Hematopoietic multipotent progenitor cell treated with erythropoietin and hydrocortisone succinate and interleukin-3 and kit ligand, for 8 days (in vitro differentiated cells): Measurements from ENCODE around the gene REPS1.
"Not testable (repeated sequence)": the region's sequence is repeated elsewhere in the genome, so short reads cannot be mapped to it uniquely, and the experiment has no call there.

Experiments
- DNase-seq: peaks from one replicate; pipeline ENCODE4 v3.0.0-alpha.2; 2015

Gene REPS1, protein sequence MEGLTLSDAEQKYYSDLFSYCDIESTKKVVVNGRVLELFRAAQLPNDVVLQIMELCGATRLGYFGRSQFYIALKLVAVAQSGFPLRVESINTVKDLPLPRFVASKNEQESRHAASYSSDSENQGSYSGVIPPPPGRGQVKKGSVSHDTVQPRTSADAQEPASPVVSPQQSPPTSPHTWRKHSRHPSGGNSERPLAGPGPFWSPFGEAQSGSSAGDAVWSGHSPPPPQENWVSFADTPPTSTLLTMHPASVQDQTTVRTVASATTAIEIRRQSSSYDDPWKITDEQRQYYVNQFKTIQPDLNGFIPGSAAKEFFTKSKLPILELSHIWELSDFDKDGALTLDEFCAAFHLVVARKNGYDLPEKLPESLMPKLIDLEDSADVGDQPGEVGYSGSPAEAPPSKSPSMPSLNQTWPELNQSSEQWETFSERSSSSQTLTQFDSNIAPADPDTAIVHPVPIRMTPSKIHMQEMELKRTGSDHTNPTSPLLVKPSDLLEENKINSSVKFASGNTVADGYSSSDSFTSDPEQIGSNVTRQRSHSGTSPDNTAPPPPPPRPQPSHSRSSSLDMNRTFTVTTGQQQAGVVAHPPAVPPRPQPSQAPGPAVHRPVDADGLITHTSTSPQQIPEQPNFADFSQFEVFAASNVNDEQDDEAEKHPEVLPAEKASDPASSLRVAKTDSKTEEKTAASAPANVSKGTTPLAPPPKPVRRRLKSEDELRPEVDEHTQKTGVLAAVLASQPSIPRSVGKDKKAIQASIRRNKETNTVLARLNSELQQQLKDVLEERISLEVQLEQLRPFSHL

DNA sequence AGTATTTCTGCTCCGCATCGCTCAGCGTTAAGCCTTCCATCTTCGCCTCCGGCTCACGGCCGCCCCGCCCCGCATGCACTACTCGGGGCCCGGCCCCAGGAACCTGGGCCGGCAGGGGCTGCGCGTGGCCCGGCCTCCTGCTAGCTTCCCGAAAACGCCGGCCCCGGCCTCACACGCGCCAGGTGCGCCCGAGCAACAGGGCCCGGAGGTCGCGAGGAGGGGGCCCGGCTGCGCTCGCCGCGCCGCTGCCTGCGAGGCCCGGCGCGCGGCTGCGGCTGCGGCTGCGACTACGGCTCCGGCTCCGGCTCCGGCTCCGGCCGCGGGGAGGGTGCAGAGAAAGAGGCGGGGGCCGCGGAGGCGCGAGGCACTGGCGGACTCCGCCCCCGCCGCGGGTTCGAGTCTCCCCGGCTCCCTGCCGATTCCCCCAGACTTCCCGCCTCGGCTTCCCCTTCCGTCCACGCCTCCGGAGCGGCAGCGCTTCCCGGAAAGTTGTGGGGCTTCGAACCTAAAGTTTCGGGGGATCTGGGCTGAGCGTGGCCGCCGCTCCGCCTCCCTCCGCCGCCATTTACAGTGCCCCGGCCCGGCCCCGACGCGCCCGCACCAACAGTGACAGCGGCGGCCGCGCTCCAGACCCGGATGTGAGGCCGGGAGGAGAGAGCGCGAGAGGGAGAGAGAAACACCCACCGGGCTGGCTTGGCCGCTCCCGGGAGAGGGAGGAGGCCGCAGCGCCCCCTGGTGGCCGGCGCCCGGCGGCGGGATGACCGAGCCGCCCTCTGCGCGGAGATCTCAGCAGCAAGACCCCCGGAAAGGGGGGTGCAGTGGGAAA lies at the start of gene REPS1:
TSS of gene REPS1 (minus strand) at position 611 of the 826 bp plus-strand sequence. CDS start at position 40, 571 bp downstream.
- DNase-seq, result peak; percentile 87

DNA sequence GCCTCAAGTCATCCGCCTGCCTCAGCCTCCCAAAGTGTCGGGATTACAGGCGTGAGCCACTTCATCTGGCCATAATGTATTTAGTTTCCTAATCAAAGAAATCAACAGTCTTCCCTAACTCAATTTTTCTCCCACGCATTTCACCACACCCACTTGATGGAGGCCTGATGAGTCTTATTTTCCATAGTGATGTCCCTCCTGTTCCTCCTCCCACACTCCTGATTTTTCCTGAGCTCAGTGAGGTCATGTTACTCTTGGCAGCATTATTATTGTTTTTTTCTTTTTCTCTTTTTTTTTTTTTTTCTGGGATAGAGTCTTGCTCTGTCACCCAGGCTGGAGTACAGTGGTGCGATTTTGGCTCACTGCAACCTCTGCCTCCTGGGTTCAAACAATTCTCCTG lies 49.4 kb upstream of the REPS1 start:
- no peak for DNase-seq

DNA sequence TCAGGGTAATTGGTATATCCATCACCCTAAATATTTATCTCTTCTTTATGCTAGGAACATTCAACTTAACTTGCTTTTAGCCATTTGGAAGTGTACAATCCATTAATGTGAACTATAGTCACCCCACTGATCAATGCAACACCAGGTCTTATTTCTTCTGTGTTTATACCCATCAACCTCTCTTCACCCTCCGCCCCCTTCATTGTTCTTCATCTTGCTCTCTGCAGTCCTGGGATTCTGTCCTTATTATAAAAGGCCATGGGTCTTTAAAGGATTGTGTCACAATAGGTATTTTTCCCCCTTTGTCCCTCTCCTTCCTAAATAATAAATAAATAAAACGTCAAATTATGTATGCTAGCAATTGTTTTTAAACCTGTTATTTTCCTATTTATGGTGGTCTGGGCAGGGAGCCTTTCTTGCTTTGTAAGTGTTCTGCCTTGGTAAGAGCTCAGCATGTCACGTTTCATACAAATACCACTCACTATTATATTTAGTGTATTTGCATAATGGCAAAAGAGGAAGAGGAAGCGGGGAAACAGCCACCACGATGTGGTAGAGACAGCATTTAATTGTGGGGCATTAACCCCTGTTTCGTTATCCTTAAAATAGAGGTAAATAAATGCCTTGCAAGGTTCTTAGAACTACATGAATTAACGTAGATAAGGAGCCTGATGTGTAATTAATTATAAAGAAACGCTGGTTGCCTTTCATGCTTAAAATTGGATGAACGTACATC lies 42.3 kb upstream of the REPS1 start:
- peak; percentile 48 for DNase-seq

DNA sequence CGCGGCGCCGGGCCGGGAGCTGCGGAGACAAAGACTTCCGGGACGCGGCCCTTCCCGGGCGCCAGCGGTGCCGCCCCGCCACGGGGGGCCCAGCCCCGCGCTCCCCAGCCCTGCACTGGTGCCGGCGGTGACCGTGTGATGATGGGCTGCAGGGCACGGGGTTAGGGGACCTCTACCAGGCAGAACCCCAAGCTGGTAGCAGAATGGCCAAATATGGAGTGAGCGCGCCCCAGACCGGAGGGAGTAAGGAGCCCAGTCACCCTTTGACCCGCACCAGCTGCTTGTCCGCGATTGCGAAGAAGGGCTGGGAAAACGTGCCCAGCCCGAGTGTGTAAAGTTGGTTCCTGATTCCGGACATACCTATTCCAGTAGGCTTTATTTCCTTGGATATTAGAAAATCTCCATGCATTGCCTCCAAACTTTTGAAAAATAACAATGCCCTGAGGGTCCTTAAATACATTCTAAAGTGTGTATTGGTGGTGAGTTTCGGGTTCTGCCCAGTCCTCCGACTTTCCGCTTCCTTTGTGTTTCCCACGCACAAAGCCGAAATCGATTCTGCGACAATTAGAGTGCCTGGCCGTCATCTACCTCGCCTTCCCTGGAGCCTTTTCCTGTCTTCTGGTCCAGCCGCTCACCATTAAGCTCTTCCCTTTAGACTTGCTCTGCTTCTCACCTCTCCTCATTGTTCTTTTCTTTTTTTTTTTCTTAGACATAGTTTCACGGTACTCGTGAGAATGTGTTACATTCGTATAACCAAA lies 41.6 kb upstream of the REPS1 start:
- peak; percentile 73 for DNase-seq

DNA sequence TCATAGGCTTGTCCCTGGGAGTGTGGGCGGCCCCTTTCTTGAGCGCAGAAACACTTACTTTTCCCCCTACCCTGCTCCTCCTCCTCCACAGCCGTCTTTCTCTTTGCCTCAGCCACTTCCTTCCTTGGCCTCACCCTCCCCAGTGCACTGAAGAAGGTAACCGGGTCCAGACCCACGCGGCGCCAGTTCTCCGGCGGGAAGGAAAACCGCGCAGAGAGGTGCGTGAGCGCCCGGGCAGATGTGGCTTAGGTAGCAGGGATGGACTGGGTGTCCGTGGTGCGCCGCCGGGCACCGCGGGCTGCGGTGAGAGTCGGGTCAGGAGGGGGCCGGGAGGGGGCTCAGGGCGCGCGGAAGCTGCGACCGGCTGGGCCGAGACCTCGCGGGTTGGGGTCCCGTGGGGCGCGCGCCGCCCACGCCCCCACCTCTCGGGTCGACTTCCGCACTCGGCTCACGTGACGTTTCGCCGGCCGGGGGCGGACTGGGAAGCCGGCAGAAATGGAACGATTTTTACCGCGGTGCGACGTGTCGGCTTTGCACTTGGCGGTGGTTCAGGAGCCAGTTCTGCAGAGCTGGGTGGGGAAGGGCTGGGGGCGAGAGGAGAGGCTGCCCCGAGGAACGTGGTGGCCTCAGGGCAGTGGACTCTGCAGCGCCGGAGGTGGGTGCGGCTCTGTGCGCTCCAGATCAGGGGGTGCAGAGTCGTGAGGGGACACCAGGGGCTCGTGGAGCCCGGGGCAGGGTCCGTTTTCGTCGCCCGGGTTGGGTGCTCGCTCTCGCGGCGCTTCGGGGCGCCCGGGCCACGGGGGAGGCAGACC lies 40.8 kb upstream of the REPS1 start, which contains the start of gene ABRACL:
TSS of gene ABRACL (plus strand) at position 88 of the 812 bp plus-strand sequence. CDS start 5,416 bp downstream, outside the sequence.
- peak; percentile 75 for DNase-seq

DNA sequence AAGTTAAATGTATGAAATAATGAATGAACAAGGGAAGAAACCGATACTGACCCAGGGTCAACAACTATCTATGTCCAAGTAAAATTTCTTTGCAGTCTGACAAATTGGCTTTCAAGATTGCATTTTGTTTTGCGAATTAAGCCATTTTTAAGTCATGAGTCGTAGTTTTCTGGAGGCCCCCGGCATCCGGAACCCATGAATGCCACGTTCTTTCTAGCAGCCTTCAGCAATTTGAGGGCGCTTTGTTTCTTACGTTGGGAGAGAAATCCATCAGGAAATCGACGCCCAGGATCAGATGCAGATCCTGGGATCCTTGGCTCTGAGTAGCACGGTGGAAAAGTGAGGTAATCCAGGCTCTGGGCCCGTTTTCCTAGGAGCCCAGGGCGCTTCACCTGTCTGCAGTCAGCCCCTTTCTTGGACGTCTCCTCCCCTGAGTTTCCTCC lies 40.2 kb upstream of the REPS1 start:
- no peak for DNase-seq

DNA sequence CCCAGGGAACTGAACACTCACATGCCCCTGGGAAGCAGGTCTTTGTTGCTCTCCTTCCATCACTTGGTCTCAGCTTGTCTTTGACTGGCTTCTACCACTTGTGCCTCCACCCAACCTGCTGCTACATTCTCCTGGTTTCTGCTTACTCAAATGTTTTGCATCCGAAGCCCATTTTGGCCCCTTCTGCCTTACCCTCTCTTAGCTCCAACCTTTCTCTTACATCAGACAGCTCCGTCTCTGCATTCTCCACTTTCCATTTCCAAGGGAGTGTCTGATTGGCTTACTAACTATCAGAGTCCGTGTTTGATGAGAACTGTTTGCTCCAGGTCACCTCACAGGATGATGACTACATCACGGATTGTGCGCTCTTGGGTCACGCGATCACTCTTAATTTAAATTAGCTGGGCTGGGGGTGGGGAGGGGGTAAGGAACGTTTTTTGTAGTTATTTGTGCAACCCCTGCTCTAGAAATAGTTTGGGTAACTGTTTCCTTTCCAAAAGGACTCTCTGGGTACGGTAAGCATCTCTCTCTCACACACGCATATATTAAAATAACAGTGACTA lies 39.6 kb upstream of the REPS1 start:
- peak; percentile 54 for DNase-seq

DNA sequence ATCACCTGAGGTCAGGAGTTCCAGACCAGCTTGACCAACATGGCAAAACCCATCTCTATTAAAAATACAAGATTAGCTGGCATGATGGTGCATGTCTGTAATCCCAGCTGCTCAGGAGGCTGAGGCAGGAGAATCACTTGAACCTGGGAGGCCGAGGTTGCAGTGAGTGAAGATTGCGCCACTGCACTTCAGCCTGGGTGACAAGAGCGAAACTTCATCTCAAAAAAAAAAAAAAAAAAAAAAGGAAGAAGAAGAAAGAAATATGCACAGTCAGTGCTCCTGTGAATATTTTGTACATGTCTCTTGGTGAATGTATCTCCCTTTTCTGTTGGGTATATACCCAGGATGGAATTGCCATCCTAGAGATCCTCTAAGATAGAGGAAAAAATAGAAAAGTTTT lies 37.4 kb upstream of the REPS1 start:
- not testable (repeated sequence) for DNase-seq

DNA sequence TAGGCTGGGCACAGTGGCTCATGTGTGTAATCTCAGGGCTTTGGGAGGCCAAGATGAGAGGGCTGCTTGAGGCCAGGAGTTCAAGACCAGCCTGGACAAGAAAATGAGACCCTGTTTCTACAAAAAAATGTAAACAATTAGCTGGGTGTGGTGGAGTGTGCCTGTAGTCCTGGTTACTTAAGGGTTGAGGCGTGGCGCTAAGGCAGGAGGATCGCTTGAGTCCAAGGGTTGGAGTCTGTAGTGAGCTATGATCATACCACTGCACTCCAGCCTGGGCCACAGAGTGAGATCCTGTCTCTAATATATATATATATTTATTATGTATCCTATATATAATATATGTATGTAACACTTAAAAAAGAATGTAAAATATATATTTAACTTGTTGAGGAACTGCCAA lies 32.6 kb upstream of the REPS1 start:
- no peak for DNase-seq

DNA sequence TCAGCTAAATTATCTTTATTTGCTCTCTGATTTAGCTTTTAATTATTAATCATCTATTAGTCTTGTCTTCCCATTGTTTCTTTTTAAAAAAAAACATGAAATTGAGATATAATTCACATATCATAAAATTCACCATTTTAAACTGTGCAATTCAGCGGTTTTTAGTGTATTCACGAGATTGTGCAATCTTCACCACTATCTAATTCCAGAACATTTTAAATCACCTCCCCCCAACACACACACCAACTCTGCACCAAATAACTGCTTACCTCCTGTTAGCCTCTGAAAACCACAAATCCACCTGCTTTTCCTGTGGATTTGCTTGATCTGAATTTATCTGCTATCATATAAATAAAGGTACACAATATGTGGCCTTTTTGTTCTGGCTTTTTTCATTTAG lies 31.7 kb upstream of the REPS1 start:
- DNase-seq, result no peak

DNA sequence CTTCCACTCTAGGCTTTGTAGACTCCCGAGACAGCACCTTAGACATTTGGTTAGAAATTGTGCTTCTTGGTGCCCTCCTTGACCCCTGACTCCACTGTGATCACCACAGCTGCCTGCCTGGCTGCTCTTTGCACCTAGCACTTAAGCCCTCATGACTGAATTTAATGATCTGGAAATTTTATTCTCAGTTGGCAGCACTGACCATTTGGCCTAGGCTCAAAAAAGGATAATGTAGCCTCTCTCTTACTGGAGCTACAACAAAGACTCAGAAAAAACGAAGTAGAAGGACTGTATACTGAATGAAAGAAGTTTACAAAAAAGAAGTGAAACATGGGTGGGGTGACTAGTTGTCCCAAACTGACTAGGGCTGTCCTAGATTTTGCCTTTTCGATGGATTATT lies 29.2 kb upstream of the REPS1 start:
- no peak for DNase-seq

DNA sequence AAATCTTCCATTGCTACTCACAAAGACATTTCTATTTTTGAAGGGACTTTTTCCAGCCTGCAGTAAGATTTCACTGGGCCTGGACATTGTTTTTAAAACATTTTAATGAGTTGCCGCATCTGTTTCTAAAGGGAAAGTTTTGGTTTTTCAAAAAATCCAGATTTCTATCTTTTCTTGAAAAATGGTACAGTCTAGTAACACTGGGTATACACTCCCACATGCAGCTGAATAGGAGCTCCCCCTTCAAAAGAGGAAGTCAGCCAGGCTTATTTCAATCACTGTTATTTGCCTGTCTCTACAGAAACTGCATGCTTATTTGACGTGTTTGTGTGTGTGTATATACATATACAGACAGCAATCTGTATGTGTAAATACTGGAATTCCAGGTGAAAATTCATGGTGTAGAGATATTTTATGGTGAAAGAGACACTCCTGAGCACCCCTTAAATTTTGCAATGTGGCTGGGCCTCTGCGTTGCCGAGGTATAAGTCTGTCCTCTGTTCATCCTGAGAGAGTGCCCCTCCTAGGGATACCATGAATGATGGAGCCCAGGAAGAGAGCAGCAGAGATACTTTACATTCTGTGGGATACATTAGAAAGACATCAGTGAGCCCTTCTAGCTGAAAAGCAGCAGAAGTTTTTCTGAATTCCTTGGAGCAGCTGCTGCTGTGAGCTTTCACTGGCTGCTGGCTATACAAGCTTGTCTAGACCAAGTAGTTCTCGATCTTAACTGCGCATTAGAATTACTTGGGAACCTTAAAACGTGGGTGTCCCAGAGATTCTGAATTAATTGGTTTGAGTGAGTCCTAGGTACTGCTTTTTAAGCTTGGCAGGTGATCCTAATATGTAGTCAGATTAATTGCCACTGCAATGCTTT lies 28.5 kb upstream of the REPS1 start:
- DNase-seq, result no peak

DNA sequence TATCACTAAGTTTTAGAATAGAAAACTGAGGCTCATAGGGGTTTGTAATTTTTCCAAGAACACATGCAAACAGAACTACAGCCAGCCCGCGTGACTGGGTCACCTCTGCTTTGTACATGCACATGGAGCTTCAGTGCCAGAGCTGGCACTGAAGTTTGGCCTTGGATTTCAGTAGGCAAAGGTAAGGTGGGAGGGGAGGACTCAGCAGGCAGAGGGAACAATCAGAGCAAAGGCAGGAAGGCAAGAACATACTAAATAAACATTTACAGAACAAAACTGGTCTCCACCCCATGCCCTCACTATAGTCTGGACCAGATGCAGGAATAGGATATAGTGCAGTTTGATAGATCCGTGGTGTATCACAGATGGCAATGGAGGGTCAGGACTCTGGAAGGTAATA lies 26.9 kb upstream of the REPS1 start:
- no peak for DNase-seq

DNA sequence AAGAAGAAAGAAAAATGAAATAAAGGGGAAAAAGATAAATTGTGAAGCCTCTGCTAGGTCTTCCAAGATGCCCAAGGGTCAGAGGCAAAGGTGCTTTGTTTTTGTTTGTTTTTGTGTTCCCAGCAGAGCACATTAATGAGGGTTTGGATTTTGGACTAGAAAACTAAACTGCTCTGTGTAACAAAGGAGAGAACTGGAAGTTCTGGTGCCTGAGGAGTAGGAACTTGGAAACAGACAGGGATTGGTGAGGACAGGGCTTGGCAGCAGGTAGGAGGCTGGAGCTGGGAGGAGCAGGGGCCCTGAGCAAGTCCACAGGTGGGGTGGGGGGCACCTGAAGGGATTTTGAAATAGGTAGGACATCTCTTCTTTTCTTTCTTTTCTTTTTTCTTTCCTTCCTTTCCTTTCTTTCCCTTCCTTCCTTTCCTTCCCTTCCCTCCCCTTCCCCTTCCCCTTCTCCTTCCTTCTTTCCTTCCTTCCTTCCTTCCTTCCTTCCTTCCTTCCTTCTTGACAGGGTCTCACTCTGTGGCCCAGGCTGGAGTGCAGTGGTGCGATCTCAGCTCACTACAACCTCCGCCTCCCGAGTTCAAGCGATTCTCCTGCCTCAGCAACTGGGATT lies 25.2 kb upstream of the REPS1 start:
- DNase-seq, result no peak

DNA sequence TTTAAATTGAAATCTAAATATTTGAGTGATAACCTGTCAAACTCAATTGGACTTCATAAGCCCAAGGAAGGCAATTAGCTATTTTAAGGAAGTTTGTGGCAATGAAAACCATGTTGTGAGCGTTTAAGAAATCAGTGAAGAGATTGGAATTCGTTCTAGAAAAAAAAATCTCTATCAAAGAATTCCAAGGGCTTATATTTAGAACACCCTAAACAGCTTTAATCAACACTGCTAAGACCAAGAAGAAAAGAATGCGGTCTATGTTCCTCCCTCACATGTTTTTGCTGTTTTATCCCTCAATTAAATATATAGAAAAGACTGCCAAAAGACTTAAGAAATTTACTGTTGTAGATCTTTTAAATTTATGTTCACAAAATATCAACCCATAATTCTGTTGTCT lies 23.9 kb upstream of the REPS1 start:
- DNase-seq, result no peak

DNA sequence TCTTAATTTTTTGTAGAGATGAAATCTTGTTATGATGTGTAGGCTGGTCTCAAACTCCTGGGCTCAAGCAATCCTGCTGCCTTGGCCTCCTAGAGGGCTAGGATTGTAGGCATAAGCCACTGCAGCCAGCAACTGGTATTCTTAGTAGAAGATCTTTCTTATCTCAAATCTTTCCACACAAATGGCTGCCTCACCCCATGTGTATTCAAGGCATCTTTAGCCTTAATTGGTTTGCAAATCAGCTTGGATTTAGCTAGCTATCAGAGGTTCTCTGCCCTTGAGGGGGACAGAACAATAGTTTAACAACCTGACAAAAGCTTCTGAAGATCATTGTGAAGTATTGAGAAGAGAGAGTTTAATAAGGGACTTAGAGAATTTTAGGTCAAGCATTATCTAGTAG lies 22.6 kb upstream of the REPS1 start:
- DNase-seq, result no peak

DNA sequence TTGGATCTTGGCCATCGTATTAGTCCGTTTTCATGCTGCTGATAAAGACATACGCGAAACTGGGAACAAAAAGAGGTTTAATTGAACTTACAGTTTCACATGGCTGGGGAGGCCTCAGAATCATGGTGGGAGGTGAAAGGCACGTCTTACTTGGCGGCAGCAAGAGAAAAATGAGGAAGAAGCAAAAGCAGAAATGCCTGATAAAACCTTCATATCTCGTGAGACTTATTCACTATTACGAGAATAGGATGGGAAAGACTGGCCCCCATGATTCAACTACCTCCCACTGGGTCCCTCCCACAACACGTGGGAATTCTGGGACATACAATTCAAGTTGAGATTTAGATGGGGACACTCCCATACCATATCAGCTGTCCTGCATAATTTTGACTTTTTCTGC lies 20.1 kb upstream of the REPS1 start:
- DNase-seq, result no peak

DNA sequence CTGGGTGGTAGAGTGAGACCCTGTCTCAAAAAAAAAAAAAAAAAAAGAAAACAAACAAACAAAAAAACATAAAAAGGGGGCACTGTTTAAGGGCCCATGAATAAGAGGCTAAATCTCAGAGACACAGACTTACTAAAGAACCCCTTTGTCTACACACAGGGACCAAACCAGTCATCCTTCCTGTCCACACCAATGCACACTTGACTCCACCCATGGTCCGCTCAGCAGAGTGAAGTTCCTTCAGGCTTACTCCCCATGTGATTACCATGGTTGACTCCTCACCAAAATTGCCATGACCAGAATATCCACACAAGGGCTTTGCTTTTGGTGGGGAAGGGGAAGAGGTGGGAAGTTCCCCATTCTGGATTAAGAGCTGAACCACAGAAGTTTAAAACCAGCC lies 19.4 kb upstream of the REPS1 start:
- DNase-seq, result no peak

DNA sequence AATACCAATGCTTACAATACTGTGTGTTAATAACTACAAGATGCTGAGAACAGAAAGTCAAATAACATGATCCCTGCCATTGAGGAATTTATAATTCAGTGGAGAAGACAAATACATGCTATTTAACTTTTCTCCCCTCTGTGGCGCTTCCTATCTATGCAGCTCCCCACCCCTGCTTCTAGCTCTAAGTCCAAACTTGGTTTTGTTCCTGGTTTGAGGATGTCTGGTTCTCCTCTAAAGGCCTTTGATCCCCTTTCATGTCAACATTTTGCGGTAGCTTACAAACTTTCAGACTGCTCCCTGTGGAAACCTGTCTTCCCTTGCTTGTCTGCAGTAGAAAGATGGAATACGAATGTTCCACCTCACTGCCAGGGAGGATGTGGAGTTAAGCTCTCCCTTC lies 18.4 kb upstream of the REPS1 start:
- no peak for DNase-seq
